ENCODE measurements around the gene ELMO3.

Gene ELMO3

GRCh38 chr16:67226804-67227566, 28.1 kb downstream of the ELMO3 start, which contains the start of gene TMEM208:
TSS of gene TMEM208 (plus strand) at chr16:67227130. CDS start at chr16:67227219, 89 bp downstream.
- peak; percentile 97 for DNase-seq

GRCh38 chr16:67227567-67227921, 28.6 kb downstream of the ELMO3 start:
- DNase-seq = no peak

- no peak for DNase-seq
Measured at GRCh38 chr16:67228034-67228785, 29.3 kb downstream of the ELMO3 start.

GRCh38 chr16:67228905-67229304, 30.0 kb downstream of the ELMO3 start:
- DNase-seq = no peak

GRCh38 chr16:67229906-67230808, 31.2 kb downstream of the ELMO3 start:
- no peak for DNase-seq

- DNase-seq = no peak
Measured at GRCh38 chr16:67230809-67231660, 32.1 kb downstream of the ELMO3 start.

GRCh38 chr16:67233596-67233995, 34.7 kb downstream of the ELMO3 start:
- DNase-seq = no peak

GRCh38 chr16:67234180-67234597, 35.3 kb downstream of the ELMO3 start:
- DNase-seq = no peak

- DNase-seq = peak; percentile 33
Measured at GRCh38 chr16:67235816-67236562, 37.1 kb downstream of the ELMO3 start.

GRCh38 chr16:67236563-67237395, 37.8 kb downstream of the ELMO3 start:
- DNase-seq = peak; percentile 74

GRCh38 chr16:67237396-67238277, 38.7 kb downstream of the ELMO3 start:
- no peak for DNase-seq

- no peak for DNase-seq
Measured at GRCh38 chr16:67238278-67238575, 39.3 kb downstream of the ELMO3 start.

GRCh38 chr16:67238806-67239470, 40.0 kb downstream of the ELMO3 start:
- DNase-seq = no peak

- DNase-seq = no peak
Measured at GRCh38 chr16:67240506-67240905, 41.6 kb downstream of the ELMO3 start.

GRCh38 chr16:67241008-67241900, 42.3 kb downstream of the ELMO3 start:
- DNase-seq = no peak

GRCh38 chr16:67242138-67242730, 43.3 kb downstream of the ELMO3 start:
- no peak for DNase-seq

- no peak for DNase-seq
Measured at GRCh38 chr16:67243481-67243880, 44.5 kb downstream of the ELMO3 start.

Data from stimulated activated CD4-positive, alpha-beta T cell treated with anti-CD3 and anti-CD28 coated beads, Interleukin-4, amount 100 ng/mL, for 1 hour (primary cell).